GM11168 (cell line): ENCODE results near the gene DRD1.

Source experiments
- in situ Hi-C: fragments of 300-500 bp; cut with MboI; formaldehyde crosslinking; loops from one replicate; pipeline ENCODE4 v1.12.0; 2022; ENCODE audit warnings: low sequenced_read_pairs; ENCODE audit not compliant: unreplicated experiment

DRD1 gene

GRCh38 chr5:175444060-175444904 is at the start of gene DRD1:
DRD1 (minus strand) TSS chr5:175444182; CDS start chr5:175443099, 1,083 bp downstream.
- in situ Hi-C loops: loop anchor here (10.0 kb wide), 1 partner anchor 489 kb away; no protein-coding TSS in a partner anchor

- in situ Hi-C loops: no loop called here
Measured at GRCh38 chr5:175493726-175494125, 49.7 kb upstream of the DRD1 start.

- in situ Hi-C loops: no loop called here
Measured at GRCh38 chr5:175493260-175493659, 49.3 kb upstream of the DRD1 start.

GRCh38 chr5:175491223-175491622 is 47.2 kb upstream of the DRD1 start:
- in situ Hi-C loops: no loop called here

GRCh38 chr5:175489693-175490443 is 45.9 kb upstream of the DRD1 start:
- in situ Hi-C loops: no loop called here

- in situ Hi-C loops: no loop called here
Measured at GRCh38 chr5:175487514-175488222, 43.7 kb upstream of the DRD1 start.

GRCh38 chr5:175485631-175486030 is 41.6 kb upstream of the DRD1 start:
- in situ Hi-C loops: no loop called here

- in situ Hi-C loops: no loop called here
Measured at GRCh38 chr5:175484829-175485228, 40.8 kb upstream of the DRD1 start.

- in situ Hi-C loops: no loop called here
Measured at GRCh38 chr5:175484322-175484721, 40.3 kb upstream of the DRD1 start.

GRCh38 chr5:175483337-175483736 is 39.4 kb upstream of the DRD1 start:
- in situ Hi-C loops: no loop called here

- in situ Hi-C loops: no loop called here
Measured at GRCh38 chr5:175479125-175479881, 35.3 kb upstream of the DRD1 start.

- in situ Hi-C loops: no loop called here
Measured at GRCh38 chr5:175478384-175479124, 34.6 kb upstream of the DRD1 start, which contains the start of gene SFXN1. SFXN1 (plus strand) TSS chr5:175478560; CDS start chr5:175492104, 13,544 bp downstream.

GRCh38 chr5:175478008-175478383 is 34.0 kb upstream of the DRD1 start:
- in situ Hi-C loops: no loop called here

- in situ Hi-C loops: no loop called here
Measured at GRCh38 chr5:175477440-175477839, 33.5 kb upstream of the DRD1 start.

- in situ Hi-C loops: no loop called here
Measured at GRCh38 chr5:175475248-175475647, 31.3 kb upstream of the DRD1 start.

- in situ Hi-C loops: no loop called here
Measured at GRCh38 chr5:175472378-175472777, 28.4 kb upstream of the DRD1 start.

GRCh38 chr5:175471628-175472027 is 27.6 kb upstream of the DRD1 start:
- in situ Hi-C loops: no loop called here

GRCh38 chr5:175471196-175471595 is 27.2 kb upstream of the DRD1 start:
- in situ Hi-C loops: no loop called here

GRCh38 chr5:175470781-175471180 is 26.8 kb upstream of the DRD1 start:
- in situ Hi-C loops: no loop called here
